HG02588 (cell line): ENCODE data around the gene TRIM67.
A peak's percentile ranks its signal among the peaks of the same experiment; 100 is the strongest.
"Not testable (repeated sequence)": the region's sequence is repeated elsewhere in the genome, so short reads cannot be mapped to it uniquely, and the experiment has no call there.

Source experiments
- ATAC-seq: cut with Tn5 transposase; IDR thresholded peaks from one replicate; pipeline ENCODE4 v1.9.1; 2021; ENCODE audit warnings: mild to moderate bottlenecking, moderate library complexity; ENCODE audit not compliant: unreplicated experiment

Gene TRIM67

GRCh38 chr1:231201979-231202633, 40.2 kb downstream of the TRIM67 start:
- ATAC-seq = no peak

GRCh38 chr1:231203259-231204057, 41.6 kb downstream of the TRIM67 start:
- ATAC-seq = no peak

DNA sequence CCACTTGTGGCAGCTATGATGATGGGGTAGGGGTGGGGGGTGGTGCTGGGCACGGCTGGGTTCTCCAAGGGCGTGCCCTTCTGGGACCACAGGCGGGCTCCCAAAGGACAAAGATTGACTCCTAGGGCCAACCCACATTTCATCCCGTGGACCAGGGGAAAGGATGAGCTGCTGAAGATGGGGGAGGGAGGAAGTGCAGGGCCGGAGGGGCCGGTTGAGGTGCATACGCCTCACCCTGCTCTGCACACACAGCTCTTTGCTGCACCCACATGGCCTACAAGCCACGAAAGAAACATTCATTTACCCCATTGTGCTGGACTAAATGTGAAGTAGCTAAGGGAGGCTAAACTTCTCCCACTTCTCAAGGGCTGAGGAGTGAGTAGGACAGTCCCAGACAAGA, 45.0 kb downstream of the TRIM67 start:
- ATAC-seq = no peak

DNA sequence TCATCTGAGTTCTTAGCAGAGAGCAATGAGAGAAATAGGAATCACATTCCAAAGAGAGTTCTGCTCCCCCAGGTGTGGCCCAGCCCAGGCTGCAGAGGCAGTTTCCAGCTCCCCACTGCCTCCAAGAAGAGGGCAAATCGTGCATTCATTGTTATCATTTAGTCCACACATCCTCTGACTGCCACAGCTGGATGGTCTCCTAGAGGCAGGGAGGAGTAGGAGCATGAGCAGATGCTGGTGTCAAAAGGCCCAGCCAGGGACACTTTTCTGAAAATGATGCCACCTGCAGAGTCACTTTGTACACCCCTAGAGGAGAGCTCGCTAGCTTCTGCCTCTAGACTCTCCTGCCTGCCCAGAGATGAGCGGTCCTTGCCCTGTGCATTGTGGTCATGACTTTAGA, 45.6 kb downstream of the TRIM67 start:
- no peak for ATAC-seq

DNA sequence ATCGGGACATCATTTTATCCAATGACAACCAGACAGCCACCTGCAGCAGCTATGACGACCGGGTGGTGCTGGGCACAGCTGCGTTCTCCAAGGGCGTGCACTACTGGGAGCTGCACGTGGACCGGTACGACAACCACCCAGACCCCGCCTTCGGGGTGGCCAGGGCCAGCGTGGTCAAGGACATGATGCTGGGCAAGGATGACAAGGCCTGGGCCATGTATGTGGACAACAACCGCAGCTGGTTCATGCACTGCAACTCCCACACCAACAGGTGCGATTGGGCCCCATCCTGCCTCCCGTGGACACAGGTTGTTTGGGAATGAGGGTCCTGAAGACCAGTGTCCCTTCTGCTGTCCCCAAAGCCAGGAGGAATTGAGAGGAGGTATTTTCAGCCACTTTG, 47.1 kb downstream of the TRIM67 start:
- no peak for ATAC-seq

DNA sequence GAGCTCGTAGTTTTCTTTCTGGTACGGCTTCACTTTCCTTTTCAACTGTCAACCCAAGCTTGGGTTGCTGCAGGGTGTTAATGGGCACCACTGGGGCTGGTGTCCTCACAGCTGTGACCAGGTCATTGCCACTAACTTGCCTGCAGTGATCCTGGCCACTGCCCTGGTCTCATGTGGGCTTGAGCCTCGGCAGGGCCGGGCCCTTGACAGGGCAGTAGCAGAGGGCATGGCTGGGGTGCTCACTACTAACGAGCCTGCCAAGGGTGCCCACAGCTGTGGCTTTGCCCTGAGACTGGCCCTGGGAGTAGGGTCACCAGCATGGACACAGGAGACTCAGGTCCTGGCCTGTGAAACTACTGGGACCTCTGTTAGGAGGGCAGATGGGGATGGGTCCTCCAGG, 47.7 kb downstream of the TRIM67 start:
- no peak for ATAC-seq

GRCh38 chr1:231210126-231210525, 48.3 kb downstream of the TRIM67 start:
- ATAC-seq = no peak

GRCh38 chr1:231211005-231211857, 49.4 kb downstream of the TRIM67 start:
- peak; percentile 86 for ATAC-seq

- not testable (repeated sequence) for ATAC-seq
Observed at GRCh38 chr1:231212301-231212700, 50.4 kb downstream of the TRIM67 start.

GRCh38 chr1:231213831-231214573, 52.1 kb downstream of the TRIM67 start:
- ATAC-seq = no peak

GRCh38 chr1:231214918-231215680, 53.2 kb downstream of the TRIM67 start:
- ATAC-seq = no peak

DNA sequence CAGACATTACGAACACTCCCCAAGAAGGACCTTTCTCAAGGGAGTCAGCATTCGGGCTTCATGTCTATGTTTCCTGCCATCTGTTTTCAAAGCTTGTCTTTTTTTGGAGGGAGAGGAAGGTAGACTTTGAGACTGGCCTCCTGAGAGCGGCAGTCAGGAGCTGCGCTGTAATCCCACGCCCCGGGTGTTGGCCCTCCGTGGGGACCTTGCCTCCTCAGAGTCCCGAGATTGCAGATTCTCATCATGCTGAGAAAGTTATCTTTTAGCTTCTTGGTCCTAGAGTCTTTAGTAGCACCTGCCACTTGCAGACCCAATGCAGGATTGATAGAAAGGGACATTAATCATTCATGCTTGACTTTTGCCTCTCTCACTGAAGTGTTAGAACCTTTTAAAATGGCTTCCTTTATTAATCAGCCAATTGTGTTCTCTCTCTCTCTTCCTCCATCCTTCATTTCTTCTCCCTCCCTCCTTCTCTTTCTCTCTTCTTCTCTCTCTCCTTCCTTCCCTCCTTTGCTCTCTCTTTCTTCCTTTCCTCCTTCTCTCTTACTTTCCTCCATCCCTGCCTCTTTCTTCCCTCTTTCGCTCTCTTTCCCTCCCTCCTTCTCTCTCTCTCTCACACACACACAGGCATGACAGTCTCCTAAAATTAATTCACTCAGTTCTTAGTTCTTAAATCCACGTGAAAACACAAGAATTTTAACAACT, 54.0 kb downstream of the TRIM67 start:
- no peak for ATAC-seq

GRCh38 chr1:231216498-231216897, 54.6 kb downstream of the TRIM67 start:
- ATAC-seq = no peak

GRCh38 chr1:231217056-231217455, 55.2 kb downstream of the TRIM67 start:
- ATAC-seq = no peak

DNA sequence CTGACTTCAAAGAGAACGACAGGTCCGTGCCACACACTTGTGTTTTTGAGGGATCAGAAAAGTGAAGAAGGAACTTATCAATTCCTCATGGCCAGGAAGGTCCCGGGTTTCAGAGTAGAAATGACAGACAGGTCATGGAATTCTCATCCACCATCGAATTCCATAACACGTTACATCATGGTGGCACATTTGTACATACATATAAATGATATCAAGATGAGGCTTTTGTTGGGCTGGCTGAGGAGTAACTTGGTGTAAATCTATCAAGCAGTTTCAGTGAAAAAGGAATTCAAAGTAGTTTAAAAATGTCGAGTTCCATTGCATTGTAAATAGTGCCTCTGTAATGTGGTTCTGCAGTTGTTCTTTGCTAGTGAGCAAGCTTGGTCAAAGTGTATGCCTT, 56.2 kb downstream of the TRIM67 start:
- ATAC-seq = no peak

DNA sequence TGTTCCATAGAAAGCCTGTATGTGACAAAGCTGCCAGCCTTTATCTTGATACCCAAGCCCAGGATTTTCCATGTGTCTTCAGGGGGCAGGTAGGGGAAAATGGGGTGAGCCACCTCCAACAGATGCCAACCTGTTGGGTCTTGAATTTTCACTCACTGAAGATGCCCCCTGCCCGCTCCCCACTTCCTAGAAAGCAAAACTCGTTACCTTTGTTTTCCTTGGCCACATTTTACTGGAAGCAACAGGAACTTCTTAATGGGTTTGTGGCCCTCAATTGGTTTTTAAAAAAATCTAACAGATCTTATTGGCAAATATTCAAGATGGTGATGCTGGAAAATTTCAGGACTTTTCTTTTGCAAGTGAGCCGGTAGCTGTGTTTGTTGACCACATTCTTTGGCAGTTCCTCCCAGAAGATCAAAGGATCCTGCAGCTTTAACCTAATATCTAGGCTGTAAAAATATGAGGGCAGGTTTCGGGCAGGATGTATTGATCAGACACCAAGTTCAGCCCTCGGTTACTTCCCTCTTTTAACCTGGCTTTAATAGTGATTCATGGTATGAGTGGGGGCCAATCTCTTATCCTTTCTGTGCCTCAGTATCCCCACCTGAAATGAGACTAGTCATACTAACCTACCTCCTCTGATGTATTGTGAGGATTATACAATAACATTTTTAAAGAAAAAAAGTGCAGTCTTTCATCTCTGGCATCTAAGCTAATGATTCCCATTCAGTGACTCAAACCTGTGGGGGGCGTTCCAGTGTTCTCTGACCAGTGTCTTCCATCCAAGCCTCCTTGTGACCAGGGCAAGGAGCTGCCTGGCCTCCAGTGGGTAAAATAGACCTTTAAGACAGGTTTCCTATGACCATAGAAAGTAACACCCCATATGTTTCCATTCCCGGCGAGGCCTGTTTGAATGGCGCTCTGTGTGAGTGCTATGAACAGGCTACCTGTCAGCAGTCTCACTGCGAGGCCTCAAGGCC, 57.9 kb downstream of the TRIM67 start:
- no peak for ATAC-seq

- no peak for ATAC-seq
Observed at GRCh38 chr1:231220801-231221200, 58.9 kb downstream of the TRIM67 start.

GRCh38 chr1:231226156-231226555, 64.3 kb downstream of the TRIM67 start:
- no peak for ATAC-seq
